ENCODE data around the gene MYBPH. TPM values are rescaled to one million over a fixed set of nuclear protein-coding genes. Genes with fewer than 3 reads are reported as not detected.

Gene MYBPH
- total RNA-seq, 1 donor from 2014 or later, result not detected

DNA sequence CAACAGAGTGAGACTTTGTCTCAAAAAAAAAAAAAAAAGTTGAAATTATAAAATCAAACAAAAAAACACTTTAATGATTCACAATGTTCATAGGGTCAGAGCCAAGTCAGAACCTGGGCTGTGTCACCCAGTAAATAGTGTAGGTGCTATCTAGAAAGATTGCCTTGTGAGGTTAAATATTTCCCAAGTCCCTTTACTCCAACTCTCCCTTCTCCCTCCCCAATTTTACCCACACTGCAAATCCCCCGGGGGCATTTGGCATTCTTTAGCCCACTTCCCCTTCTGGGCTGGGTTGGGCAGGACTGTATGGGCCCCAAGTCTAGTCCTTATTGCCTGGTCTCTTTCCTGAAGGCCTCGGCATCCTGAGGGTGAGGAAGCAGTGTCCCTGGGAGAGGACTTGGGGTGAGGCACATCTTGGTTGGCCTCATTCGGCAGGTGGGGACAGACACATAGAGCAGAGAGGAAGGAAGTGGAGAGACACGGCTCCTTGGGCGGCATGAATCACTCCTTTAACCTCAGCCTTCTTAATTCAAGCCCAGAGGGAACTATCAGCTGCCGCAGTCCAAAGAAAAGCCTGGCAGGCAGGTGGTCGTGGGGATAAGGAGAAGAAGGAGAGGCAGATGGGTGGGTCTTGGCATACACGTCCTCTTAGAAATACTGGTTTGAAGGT lies 39.9 kb downstream of the MYBPH start:
- Histone ChIP-seq H3K27me3 (ENCODE audit: insufficient read depth, low read length) (no peaks in the 10 kb centered on the region), H3K9me3 (ENCODE audit: insufficient read depth, low read depth, low read length) (no peaks in the 10 kb centered on the region), H3K79me2 (ENCODE audit: insufficient read depth, low read length) (no peaks in the 10 kb centered on the region), H3K27ac (ENCODE audit: low read depth, low read length) (no peak overlapping the region), H3K4me3 (ENCODE audit: insufficient read depth, low read depth, low read length) (no peak overlapping the region), H3K4me2 (ENCODE audit: low read length) (no peak overlapping the region), H3K36me3 (ENCODE audit: insufficient read depth, low read length) (no peaks in the 10 kb centered on the region), H3K4me1 (ENCODE audit: insufficient read depth, low read length) (no peaks in the 10 kb centered on the region), H2AFZ (ENCODE audit: low read depth, low read length) (no peak overlapping the region), H3K9ac (ENCODE audit: low read length) (no peak overlapping the region), H4K20me1 (ENCODE audit: insufficient read depth, low read length) (no peaks in the 10 kb centered on the region)
- Mint-ChIP-seq H3K4me3 (ENCODE audit: unreplicated experiment) (no peak overlapping the region), H3K27me3 (ENCODE audit: low read depth, unreplicated experiment) (peaks cover 11% of the 10 kb centered on the region), H3K36me3 (ENCODE audit: low read depth, unreplicated experiment) (peaks cover 3% of the 10 kb centered on the region), H3K9me3 (ENCODE audit: unreplicated experiment) (peaks cover 2% of the 10 kb centered on the region), H3K27ac (ENCODE audit: unreplicated experiment) (no peak overlapping the region), H3K4me1 (ENCODE audit: low read depth, unreplicated experiment) (peaks cover 10% of the 10 kb centered on the region)
- TF ChIP-seq, protein P1, sequence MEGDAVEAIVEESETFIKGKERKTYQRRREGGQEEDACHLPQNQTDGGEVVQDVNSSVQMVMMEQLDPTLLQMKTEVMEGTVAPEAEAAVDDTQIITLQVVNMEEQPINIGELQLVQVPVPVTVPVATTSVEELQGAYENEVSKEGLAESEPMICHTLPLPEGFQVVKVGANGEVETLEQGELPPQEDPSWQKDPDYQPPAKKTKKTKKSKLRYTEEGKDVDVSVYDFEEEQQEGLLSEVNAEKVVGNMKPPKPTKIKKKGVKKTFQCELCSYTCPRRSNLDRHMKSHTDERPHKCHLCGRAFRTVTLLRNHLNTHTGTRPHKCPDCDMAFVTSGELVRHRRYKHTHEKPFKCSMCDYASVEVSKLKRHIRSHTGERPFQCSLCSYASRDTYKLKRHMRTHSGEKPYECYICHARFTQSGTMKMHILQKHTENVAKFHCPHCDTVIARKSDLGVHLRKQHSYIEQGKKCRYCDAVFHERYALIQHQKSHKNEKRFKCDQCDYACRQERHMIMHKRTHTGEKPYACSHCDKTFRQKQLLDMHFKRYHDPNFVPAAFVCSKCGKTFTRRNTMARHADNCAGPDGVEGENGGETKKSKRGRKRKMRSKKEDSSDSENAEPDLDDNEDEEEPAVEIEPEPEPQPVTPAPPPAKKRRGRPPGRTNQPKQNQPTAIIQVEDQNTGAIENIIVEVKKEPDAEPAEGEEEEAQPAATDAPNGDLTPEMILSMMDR (IDR thresholded peaks at IDR 0.05; ENCODE audit: insufficient read depth, low read depth, low read length), result no peak
- no peak for TF ChIP-seq EZH2 (IDR thresholded peaks at IDR 0.05; ENCODE audit: insufficient read depth, low read length)
- DNase-seq (ENCODE audit: low read depth), result no peak
- FAIRE-seq, result no peak

DNA sequence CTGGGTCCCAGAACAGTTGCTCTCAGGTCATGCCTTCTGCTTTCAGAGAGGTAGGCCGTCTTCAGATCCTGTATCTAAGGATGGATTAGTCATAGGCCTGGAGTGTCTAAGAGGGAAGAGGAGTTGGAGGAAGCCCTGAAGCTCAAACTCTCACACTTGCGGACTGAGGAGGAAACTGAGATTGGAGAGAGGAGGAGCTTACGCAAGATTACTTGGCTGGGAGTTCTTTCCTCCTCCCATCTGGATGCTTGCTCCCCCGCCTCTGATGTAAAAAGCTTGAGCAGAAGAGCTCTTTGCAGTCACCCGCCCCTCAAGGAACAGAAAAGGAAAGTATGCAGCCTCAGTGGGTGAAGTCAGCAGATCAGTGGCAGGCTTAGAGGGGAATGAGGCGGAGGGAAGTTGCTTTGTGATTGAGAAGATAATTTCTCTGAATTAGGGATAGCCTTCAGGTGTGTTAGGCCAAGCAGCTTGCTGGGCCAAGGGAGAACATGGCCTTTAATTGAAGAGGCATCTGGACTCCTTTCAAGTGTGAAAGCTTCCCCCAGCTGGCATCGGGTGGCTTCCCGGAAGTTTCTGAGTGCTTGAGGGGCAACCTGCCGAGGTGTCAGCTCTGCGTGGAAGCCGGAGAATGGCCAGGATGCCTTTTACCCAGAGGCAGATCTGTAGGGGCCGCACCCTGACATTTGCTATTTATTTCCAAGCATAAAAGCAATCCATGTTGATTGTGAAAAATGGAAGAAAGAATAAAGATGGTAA lies 41.5 kb downstream of the MYBPH start:
- H4K20me1 ChIP-seq (ENCODE audit: insufficient read depth, low read length), result peaks cover 9% of the 10 kb centered on the region
- Mint-ChIP-seq H3K36me3 (ENCODE audit: low read depth, unreplicated experiment) (peaks cover 2% of the 10 kb centered on the region), H3K27ac (ENCODE audit: unreplicated experiment) (no peak overlapping the region), H3K4me1 (ENCODE audit: low read depth, unreplicated experiment) (peaks cover 9% of the 10 kb centered on the region), H3K9me3 (ENCODE audit: unreplicated experiment) (peaks cover 2% of the 10 kb centered on the region), H3K27me3 (ENCODE audit: low read depth, unreplicated experiment) (peaks cover 14% of the 10 kb centered on the region), H3K4me3 (ENCODE audit: unreplicated experiment) (no peak overlapping the region)
- H3K4me2 ChIP-seq (ENCODE audit: low read length), result no peak overlapping the region
- no peak overlapping the region for H3K9ac ChIP-seq (ENCODE audit: low read length)
- no peak overlapping the region for H3K27ac ChIP-seq (ENCODE audit: low read depth, low read length)
- no peaks in the 10 kb centered on the region for H3K4me1 ChIP-seq (ENCODE audit: insufficient read depth, low read length)
- TF ChIP-seq, protein P1 (IDR thresholded peaks at IDR 0.05; ENCODE audit: insufficient read depth, low read depth, low read length), result no peak
- no peak for TF ChIP-seq EZH2 (IDR thresholded peaks at IDR 0.05; ENCODE audit: insufficient read depth, low read length)
- H2AFZ ChIP-seq (ENCODE audit: low read depth, low read length), result no peak overlapping the region
- H3K36me3 ChIP-seq (ENCODE audit: insufficient read depth, low read length), result no peaks in the 10 kb centered on the region
- H3K4me3 ChIP-seq (ENCODE audit: insufficient read depth, low read depth, low read length), result no peak overlapping the region
- DNase-seq (ENCODE audit: low read depth) (peak; percentile 58), FAIRE-seq (no peak)
- H3K79me2 ChIP-seq (ENCODE audit: insufficient read depth, low read length), result no peaks in the 10 kb centered on the region
- H3K9me3 ChIP-seq (ENCODE audit: insufficient read depth, low read depth, low read length), result no peaks in the 10 kb centered on the region
- no peaks in the 10 kb centered on the region for H3K27me3 ChIP-seq (ENCODE audit: insufficient read depth, low read length)

Measured in astrocyte (in vitro differentiated cells and primary cell).